Measurements from ENCODE around the gene PPP2R5E.

DNA sequence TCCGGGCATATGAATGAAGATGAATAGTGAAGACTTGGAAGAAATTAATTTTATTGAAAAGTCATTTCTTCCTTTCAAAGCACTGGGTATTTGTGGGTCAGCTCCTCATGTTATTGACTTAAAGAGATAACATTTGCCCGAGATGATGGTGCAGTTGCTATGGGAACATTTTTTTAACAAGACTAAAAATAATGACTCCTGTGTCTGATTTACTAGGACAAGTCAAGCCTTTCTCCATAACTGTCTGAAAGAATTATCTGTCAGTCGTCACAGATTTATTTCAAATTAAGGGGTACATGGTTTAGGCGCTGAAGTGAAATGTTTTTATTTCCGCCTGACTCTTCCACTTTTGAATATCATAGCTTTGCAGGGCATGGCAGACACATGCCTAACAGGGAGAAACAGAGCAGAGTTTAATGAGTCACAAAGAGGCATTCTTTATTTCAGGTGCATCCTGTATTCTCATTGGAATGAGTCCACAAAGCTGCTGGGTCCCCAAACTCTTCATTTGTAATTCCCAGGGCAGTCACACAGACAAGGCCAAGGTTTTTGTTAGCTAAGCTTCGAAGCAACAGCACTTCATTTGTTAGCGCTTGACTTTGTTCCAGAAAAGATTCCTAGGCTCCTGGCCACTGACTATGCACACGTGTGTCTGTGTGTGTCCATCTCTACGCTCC is 220.1 kb downstream of the PPP2R5E start:
- no peak for TF ChIP-seq NFXL1 (IDR thresholded peaks at IDR 0.05; ENCODE audit: borderline replicate concordance)
- no peak for TF ChIP-seq ZBTB40 (IDR thresholded peaks at IDR 0.05; ENCODE audit: borderline replicate concordance)
- no peak for TF ChIP-seq MTA2 (IDR thresholded peaks at IDR 0.05; ENCODE audit: low read depth)
- TF ChIP-seq POLR2A (IDR thresholded peaks at IDR 0.05; ENCODE audit: low read depth, low read length), result no peak
- TF ChIP-seq, protein P1, sequence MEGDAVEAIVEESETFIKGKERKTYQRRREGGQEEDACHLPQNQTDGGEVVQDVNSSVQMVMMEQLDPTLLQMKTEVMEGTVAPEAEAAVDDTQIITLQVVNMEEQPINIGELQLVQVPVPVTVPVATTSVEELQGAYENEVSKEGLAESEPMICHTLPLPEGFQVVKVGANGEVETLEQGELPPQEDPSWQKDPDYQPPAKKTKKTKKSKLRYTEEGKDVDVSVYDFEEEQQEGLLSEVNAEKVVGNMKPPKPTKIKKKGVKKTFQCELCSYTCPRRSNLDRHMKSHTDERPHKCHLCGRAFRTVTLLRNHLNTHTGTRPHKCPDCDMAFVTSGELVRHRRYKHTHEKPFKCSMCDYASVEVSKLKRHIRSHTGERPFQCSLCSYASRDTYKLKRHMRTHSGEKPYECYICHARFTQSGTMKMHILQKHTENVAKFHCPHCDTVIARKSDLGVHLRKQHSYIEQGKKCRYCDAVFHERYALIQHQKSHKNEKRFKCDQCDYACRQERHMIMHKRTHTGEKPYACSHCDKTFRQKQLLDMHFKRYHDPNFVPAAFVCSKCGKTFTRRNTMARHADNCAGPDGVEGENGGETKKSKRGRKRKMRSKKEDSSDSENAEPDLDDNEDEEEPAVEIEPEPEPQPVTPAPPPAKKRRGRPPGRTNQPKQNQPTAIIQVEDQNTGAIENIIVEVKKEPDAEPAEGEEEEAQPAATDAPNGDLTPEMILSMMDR (IDR thresholded peaks at IDR 0.05 in 2 of 3, conservative IDR thresholded peaks at IDR 0.05 in 1 of 3; ENCODE audit: control insufficient read depth in 2 of 3, extremely low read depth in 1 of 3, insufficient read depth in 1 of 3, low read depth in 3 of 3, low read length in 3 of 3), result no peak
- TF ChIP-seq EGR1 (IDR thresholded peaks at IDR 0.05; ENCODE audit: borderline replicate concordance in 1 of 2, low read depth in 2 of 2, low read length in 2 of 2), result no peak
- no peak for TF ChIP-seq CREM (IDR thresholded peaks at IDR 0.05; ENCODE audit: low read depth)

Measured in GM12878 (cell line).